ELR (cell line): ENCODE data around the gene SEC14L1.
"Not testable (repeated sequence)": the region's sequence is repeated elsewhere in the genome, so short reads cannot be mapped to it uniquely, and the experiment has no call there.

Experiments used
- DNase-seq: peaks from one replicate; pipeline ENCODE4 v3.0.0-alpha.2; 2015; ENCODE audit warnings: low read depth

The SEC14L1 gene

DNA sequence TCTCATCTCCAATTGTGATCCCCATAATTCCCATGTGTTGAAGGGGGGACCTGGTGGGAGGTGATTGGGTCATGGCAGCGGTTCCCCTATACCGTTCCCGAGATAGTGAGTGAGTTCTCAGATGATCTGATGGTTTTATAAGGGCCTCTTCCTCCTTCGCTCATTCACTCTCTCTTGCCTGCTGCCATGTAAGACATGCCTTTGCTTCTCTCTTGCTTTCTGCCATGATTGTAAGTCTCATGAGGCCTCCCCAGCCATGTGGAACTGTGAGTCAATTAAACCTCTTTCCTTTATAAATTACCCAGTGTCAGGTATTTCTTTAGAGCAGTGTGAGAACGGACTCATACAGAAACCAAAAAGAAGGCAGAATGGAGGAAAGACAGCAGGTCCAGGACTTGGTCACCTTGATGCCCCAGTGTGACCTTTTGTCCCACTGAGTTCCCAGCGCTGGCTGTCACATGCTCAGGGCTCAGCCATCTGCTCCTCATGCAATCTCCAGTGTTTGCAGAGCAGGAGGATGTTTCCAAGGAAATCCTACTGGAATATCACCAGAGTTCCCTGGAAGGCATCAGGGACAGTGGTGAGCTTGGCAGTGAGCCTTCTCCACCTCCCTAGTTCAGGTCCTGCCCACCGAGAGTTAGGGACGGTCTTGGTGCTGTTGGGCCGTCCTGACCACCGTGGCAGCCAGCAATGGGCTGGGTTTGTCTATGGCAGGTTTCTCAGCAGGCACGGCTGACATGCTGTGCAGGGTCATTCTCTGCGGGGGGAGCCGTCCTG lies 96.7 kb downstream of the SEC14L1 start:
- DNase-seq, result no peak

DNA sequence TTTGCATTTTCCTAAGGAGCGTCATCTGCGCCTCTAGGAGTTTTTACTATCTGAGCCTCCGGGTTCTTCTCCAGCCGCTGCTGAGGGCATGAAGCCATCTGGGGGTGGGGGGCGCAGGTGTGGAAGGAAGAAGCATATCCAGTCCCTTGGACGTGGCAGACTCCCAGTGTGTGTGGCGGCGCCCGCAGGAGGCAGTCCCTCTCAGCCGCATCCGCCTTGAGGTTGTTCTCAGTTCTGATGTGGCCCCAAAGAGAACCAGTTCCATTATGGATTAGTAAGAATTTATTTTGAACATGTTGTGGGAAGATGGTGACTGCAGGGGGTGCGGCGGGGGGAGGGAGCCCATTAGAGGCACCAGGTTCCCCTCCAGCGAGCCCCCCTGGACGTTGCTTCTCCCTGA lies 100.2 kb downstream of the SEC14L1 start:
- no peak for DNase-seq

DNA sequence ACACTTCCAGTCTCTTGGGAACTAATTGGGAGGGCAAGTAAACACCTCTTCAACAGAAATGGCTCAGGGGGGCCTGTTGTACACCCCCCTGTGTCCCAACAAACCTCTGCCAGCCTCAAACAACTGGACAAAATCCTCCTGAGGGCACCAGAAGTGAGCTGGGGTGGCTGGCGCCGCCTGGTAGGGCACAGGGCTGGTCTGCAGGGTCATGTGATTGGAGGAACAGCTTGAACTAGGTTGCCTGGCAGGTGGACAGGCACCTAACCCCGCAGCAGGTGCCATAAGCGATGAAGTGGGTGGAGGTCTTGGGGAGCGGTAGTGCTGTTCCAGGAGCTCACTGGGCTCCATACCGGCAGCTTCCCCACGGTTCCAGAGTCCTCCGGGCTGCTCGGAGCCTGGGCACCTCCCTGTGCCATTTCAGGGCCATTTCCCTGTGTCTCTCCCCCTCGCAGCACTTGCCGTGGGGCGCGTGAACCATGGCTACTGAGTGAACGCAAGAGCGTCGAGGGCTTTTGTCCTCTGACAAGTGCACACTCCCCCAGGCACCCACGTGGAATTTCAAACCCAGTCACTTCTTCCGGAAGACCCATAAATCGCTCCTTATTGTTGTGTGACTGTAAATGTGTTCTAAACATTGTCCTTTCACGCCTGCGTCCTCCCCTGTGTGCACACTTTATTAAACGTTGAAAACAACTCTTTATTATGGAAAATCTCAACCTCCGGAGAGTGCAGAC lies 101.5 kb downstream of the SEC14L1 start:
- no peak for DNase-seq

DNA sequence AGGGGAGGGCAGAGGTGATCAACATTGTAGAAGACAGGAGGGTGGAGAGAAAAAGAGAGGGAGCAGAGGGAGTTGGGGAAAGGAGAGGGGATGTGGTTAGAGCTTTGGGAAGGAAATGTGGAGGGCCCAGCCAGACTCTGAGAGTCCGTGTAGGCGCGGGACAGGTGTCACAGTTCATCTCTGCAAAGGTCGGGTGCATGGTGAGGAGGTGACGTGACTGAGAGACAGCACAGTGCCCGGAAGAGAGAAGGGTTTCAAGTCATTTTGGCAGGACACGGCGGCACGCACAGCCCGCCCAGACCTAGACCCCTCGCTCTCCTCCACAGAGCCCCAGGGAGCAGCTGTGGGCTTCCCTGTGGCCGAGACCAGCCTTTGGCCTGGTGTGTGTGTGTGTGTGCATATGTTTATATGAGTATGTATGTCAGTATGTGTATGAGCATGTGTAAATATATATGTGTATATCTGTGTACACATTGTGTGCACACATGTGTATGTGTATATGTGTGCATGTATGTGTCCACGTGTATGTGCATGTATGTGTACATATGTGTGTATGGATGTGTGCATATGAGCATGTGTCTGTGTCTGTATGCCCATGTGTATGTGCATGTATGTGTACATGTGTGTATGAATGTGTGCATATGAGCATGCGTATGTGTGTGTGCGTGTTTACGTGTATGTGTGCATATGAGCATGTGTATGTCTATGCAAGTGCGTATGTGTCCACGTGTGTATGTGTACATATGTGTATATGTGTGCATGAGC lies 104.6 kb downstream of the SEC14L1 start:
- DNase-seq, result no peak

DNA sequence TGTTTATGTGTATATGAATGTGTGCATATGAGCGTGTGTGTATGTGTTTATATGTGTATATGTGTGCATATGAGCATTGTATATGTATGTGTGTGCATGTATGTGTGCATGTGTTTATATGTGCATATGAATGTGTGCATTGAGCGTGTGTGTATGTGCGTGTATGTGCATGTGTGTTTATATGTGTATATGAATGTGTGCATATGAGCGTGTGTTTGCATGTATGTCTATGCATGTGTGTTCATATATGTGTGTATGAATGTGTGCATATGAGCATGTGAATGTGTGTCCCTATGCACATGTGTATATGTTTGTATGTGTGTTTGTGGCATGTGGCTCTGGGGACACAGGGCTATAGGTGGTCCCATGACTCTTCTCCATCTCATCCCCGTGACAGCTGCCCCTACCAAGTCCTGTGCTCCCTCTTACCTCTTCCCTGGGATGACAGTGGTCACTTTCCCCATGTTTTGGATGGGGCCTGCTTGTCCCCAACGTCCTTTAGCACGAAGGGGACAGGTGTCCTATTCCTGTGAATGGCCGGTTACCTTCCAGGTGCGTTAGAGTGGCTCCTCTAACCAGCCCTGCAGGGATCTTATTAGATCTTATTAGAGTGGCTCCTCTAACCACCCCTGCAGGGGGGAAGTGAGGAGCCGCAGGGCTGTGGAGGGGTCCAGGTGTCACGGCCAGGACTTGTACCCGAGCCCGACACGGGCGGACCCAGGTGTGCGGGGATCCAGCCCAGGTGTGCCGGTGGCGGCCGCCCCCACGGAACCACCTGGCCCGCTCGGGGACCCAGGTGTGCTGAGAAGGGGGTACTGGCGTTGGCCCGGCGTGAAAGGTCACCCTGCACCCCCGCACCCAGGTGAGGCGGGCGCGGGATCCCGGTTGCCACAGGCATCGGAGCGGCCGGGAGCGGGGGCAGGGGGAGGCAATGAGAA lies 105.6 kb downstream of the SEC14L1 start:
- DNase-seq, result no peak

DNA sequence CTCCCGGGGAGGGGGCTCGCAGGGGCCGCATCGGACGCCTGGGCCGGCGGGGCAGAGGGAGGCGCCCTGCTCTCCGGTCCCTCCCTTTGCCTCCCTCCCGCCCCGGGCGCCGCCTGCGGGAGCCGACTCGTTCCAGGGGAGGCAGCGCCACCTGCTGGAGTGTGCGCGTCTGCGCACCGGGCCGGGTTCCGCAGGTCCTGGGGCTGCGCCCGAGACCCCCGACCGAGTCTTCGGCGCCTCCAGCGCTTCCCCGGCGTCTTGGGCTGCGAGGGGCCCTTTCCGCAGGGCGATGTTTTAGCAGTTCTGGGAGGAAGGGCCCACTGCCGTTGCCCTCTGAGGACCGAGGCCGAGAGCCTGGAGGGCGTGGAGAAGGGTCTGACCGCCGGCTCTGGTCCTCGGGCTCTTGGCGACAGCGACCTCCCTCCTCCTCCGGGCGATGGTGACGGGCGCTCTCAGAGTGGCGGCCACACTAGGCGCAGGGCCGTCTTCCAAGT lies 106.3 kb downstream of the SEC14L1 start:
- DNase-seq, result peak; percentile 83

DNA sequence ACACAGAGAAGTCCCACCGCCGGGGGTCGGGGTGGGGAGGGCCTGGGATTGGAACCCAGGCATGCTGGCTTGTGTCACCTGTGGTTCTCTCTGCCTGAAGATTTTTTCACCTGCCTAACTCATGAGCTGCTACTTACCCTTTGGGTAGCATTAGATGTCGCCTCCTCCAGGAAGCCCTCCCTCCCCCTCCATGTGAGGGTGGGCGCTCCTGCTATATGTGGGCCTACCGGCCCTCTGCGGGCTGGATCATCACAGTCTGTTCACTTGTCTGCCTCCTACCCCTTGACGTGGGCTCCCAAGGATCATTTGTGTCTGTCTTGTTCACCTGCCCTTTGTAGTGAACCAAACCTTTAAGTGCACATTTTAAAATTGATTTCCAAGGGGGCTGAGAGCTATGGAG lies 106.8 kb downstream of the SEC14L1 start:
- no peak for DNase-seq

DNA sequence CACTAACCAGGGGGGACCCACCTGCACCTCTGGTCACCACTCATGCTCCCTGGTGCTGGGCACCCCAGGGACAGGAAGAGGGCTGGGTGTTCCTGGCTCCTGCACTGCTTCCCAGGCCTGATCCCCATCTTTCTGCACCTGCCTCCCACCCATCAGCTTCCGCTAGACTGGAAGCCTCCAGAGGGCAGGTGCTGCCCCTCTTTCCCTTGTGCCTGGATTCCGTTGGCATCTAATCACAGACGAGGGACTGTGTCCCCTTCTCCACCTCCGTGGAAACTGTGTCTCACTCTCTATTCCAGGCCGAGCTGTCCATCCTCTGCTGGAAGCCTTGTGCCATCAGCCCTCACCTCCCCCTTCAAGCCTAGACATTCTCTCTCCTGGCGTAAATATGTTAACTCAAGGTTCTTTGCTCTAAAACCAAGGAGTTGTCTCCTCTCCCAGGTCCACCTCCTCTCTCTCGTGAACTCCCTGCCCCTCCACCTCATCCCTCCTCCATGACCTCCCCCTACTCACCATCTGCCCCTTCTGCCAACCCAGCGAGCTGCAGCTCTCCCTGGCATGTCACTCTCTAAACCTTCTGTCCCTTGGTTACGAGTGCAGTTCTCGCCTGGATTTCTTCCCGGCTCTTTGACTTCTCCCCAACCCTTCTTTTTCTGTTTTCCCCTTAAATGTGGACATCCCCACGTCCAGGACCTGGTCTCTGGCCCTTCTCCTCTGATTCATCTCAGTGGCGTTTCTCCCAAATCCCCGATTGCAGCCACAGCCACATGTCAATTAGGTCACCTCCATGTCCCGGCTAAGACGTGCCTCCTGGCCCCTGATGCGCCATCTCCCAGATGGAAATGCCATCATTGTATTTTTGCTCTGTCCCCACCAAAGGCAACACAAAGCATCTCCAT lies 107.7 kb downstream of the SEC14L1 start:
- DNase-seq, result no peak

DNA sequence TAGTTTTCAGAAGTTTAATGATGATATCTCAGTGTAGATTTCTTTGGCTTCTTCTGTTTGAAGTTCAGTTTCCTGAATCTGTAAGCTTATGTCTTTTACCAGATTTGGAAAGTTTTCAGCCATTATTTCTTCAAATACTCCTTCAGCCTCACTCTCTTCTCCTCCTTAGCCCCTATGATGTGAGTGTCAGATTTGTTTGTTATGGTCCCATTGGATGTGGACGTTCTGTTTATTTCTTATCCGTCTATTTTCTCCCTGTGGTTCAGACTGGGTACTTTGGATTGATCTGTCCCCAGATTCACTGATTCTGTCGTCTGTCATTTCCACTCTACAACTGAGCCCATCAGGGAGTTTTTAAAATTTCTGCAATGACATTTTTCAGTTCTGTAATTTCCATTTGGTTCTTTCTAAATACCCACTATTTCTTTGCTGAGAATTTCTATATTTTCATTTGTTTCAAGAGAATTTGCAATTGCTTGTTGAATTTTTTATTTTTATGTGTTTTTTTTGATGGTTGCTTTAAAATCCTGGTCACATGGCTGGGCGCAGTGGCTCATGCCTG lies 110.9 kb downstream of the SEC14L1 start:
- DNase-seq, result no peak

DNA sequence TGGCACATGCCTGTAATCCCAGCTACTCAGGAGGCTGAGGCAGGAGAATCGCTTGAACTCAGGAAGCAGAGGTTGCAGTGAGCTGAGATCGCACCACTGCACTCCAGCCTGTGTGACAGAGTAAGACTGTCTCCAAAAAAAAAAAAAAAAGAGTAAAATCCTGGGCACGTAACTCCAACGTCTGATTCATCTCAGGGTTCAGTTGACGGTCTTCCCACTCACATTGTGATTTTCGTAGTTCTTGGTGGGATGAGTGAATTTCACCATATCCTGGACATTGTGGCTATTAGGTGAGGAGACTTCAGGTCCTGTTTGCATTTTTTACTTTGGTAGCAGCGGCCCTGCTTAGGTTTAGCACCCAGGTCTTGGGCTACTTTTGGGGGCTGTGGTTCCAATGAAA lies 111.5 kb downstream of the SEC14L1 start:
- DNase-seq, result peak; percentile 37

DNA sequence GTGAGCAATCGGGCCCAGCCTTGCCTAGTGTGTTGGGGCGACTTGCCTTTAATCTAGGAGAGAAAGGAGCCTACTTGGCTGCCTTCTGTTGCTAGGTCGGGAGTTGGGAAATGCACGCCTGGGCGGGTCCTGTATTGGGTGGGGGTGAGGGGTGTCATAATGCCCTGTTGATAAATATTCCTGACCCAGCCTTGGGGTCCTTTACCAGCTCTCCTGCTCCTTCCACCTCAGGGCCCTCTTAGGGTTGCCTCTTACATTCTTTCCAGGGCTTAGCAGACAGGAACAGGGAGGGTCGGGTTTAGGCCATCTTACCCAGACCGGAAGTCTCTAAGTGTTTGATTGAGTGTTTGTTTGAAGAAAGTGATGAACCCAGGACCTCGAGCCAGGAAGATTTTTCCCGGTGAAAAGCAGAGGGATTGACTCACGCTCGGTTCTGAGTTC lies 112.9 kb downstream of the SEC14L1 start:
- DNase-seq, result peak; percentile 36

DNA sequence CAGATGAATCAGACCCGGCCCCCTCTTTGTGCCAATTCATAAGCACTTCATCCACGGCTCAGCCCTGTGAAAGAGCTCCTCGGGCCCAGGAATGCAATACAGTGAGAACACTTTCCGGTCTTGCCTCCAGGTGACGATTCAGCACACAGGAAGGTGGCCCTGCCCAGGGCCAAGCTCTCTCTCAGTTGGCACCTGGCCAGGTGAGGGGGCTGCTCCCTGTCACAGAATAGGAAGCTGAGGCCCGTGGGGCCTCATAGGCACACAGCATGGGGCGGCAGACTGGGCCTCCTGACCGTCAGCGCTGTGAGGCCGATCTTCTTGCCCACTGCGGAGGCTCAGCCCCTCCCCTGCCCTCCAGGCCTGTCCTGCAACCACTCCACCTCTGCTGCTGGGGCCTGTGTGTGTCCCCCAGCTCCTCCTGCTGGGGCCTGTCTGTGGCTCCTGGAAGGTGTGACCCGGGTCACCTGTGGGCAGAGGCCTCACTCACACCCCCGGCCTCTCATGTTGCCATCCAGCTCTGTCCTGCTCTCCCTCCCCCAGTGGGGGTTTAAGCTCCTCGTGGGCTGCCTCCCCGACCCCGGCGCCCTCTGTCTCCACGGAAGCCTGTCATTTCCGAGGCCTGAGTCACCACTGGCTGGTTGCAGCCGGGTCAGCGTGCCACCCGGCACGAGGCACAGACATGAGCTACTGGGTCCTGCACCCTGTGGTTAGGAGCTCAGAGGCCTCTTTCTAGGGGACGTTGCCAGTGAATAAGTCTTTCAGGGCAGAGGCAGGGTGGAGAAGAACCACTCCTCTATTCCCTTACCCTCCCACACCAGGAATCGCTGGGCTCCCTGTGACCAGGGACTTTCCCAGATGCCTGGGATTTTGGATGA lies 114.4 kb downstream of the SEC14L1 start:
- peak; percentile 96 for DNase-seq

DNA sequence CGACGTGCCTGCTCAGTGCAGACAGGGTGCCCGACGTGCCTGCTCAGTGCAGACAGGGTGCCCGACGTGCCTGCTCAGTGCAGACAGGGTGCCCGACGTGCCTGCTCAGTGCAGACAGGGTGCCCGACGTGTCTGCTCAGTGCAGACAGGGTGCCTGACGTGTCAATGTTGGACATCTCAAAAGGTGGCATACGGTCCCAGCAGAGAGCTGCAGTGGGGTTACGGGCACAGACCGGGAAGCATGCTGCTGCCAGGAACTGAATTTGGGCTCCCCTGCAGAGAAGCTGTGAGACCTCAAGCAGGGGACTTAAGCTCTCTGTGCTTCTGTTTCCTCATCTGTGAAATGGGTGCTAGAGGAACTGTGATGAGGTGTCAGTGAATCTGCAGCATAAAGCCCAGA lies 115.2 kb downstream of the SEC14L1 start:
- DNase-seq, result not testable (repeated sequence)

DNA sequence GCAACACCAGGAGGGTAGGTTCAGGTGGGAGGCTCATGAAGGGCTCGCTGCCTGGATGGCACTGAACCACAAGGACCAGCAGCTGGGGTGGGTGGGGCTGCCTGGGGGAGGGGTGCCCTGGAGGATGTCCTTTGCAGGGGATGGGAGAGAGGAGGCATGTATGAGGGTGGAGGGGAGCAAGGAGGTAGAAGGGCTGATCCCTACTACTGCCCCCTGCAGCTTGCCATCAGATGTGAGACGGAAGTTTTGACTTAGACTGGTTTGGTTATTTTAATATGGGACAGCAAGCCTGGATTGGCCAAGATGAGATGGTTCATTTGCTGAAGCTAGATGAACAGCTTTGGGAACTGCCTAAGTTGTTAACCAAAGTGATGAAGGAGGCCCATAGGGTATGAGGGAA lies 115.9 kb downstream of the SEC14L1 start:
- DNase-seq, result no peak

DNA sequence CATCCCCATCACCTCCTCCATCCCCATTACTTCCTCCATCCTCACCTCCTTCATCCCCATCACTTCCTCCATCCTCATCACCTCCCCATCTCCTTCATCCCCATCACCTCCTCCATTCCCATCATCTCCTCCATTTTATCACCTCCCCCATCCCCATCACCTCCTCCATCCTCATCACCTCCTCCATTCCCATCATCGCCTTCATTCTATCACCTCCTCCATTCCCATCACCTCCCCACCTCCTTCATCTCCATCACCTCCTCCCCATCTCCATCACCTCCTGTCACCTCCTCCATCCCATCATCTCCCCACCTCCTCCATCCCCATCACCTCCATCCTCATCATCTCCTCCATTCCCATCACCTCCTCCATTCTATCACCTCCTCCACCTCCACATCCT lies 116.4 kb downstream of the SEC14L1 start:
- no peak for DNase-seq

DNA sequence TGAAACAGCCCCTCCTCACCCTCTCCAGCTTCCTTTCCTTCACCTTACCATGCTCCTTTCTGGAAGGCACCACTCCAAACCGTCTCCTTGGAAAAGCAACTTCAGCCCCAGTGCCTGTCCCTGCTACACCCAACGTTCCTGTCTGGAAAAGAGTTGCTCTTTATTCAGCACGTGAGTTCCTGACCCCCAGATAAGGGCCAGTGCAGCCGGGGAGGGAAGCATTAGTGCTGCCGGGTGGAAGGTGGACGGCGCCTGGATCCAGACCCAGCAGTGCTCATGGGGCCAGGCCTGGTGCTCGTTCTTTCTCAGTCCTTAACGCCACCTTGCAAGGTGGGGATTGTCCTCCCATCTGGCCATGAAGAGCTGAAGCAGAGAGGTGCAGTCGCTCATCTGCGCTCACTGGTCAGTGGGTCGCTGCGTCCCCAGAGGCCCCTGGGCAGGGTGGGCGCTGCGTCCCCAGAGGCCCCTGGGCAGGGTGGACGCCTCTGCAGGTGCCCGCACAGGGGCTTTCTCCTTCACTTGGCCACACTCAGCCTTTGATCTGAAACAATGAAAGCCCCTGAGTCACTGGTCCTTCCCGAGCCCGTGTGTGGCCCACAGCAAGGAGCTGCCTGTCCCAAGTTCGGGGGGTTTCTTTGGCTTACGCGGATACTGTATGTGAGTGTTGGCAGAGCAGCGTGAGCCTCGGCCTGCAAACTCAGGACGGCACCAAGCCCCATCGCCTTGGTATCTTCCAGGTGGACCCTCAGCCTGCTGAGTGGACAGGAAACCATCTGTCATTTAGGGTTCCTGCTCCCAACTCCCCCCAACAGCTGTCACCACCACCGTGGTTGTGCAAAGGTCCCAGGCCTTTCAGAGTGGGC lies 117.1 kb downstream of the SEC14L1 start:
- DNase-seq, result no peak

DNA sequence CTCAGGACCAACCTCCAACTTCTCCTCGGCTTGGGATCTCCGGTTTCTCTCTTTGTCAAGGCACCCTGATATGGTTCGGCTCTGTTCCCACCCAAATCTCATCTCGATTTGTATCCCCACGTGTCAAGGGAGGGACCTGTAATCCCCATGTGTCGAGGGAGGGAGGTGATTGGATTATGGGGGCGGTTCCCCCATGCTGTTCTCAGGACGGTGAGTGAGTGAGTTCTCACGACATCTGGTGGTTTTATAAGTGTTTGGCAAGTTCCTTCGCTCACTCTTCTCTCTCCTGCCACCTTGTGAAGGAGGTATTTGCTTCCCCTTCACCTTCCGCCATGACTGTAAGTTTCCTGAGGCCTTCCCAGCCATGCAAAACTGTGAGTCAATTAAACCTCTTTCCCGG lies 117.9 kb downstream of the SEC14L1 start:
- DNase-seq, result no peak

DNA sequence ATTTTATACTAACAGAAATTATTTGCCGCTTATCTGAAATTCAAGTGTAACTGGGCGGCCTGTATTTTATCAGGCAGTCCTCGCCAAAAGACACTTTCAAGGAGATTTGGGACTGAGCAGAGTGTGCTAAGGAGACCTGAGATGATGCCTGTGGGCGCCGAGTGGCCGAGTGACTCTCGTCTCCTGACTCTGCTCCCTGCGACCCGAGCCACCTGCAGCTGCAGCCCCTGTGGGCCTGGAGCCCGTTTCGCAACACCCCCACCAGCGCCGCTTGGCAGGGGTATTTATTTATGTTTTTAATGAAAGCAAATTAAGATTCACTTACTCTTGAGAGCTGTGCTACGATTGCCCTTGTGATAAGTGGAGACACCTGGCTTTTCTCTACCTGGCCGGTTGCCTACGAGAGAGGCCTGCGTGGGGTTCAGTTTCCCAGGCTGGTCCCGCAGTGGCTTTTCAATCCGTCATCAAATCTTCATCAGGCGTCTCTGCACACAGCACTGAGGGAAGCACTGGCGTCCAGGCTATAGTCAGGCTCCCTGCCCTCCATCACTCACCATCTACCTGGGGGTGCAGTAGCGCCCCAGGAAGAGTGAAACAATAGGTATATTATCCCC lies 124.0 kb downstream of the SEC14L1 start:
- DNase-seq, result no peak
